Panc1 (cell line): ENCODE data around the gene DSCAM. TPM values are rescaled to one million over a fixed set of nuclear protein-coding genes. Genes with fewer than 3 reads are reported as not detected.

ENCODE experiments used
- ATAC-seq: fragments of 200-7000 bp; cut with Tn5 transposase; 2 replicates; pipeline ENCODE4 v1.9.1; 2020; ENCODE audit warnings: mild to moderate bottlenecking, moderate library complexity
- BruUV-seq: library from RNA; stranded (reverse); fragments of 400-500 nt; replicated peaks from 2 replicates; lab custom pipeline; 2021; lab: Mats Ljungman, UMichigan
- CTCF ChIA-PET: fragments of 300-600 bp; sonication (Branson Sonifier 250); formaldehyde crosslinking; loops from one replicate; lab custom pipeline; 2022; ENCODE audit warnings: antibody characterized with exemption; lab: Charles Lee
- POLR2A ChIA-PET: fragments of 300-600 bp; sonication (Branson Sonifier 250); formaldehyde crosslinking; loops from one replicate; lab custom pipeline; 2022; ENCODE audit warnings: antibody characterized with exemption; lab: Charles Lee
- DNase-seq: peaks from one replicate; pipeline ENCODE4 v3.0.0-alpha.2; 2010; ENCODE audit warnings: low read depth, low spot score
- H3K27ac ChIP-seq: 2 replicates; pipeline ENCODE4 v1.5.1; 2011; ENCODE audit warnings: mild to moderate bottlenecking, low read length, inconsistent platforms
- H3K27me3 ChIP-seq: fragments of 200-500 bp; sonication (Bioruptor generic); 2 replicates; pipeline ENCODE4 v1.6.0; 2014; ENCODE audit warnings: low read length, inconsistent platforms; ENCODE audit not compliant: control insufficient read depth, insufficient read depth
- H3K36me3 ChIP-seq: fragments of 200-500 bp; sonication (Bioruptor generic); 2 replicates; pipeline ENCODE4 v1.5.1; 2014; ENCODE audit warnings: inconsistent platforms, mild to moderate bottlenecking, low read length, moderate library complexity; ENCODE audit not compliant: control insufficient read depth, insufficient read depth
- H3K4me1 ChIP-seq: 2 replicates; pipeline ENCODE4 v1.5.1; 2011; ENCODE audit warnings: inconsistent platforms, mild to moderate bottlenecking, low read length, moderate library complexity; ENCODE audit not compliant: control insufficient read depth, insufficient read depth
- H3K4me3 ChIP-seq, 2 experiments: 2 replicates each; pipeline ENCODE4 v1.5.1; 2011 to 2012; ENCODE audit warnings: low read depth in 2 of 2, low read length in 2 of 2, mild to moderate bottlenecking in 2 of 2, inconsistent platforms in 1 of 2, moderate library complexity in 1 of 2
- H3K9me3 ChIP-seq: fragments of 200-500 bp; sonication (Bioruptor generic); 2 replicates; pipeline ENCODE4 v1.5.1; 2014; ENCODE audit warnings: low read depth, mild to moderate bottlenecking, inconsistent platforms, low read length, moderate library complexity; ENCODE audit not compliant: control insufficient read depth, insufficient read depth
- POLR2AphosphoS5 ChIP-seq: IDR thresholded peaks from 2 replicates; pipeline ENCODE4 v1.6.1; 2012; ENCODE audit warnings: mild to moderate bottlenecking, low read depth, low read length, moderate library complexity
- SIN3A ChIP-seq: IDR thresholded peaks from 2 replicates; pipeline ENCODE4 v1.6.1; 2012; ENCODE audit warnings: low read depth, mild to moderate bottlenecking, low read length, moderate library complexity, borderline replicate concordance; ENCODE audit not compliant: insufficient read depth
- TCF7L2 ChIP-seq: IDR thresholded peaks from 2 replicates; pipeline ENCODE4 v1.6.1; 2011; ENCODE audit warnings: mild to moderate bottlenecking, low read depth, low read length, inconsistent platforms
- in situ Hi-C: cut with HindIII; loops from 2 replicates; pipeline ENCODE4 v1.10.0; 2016; ENCODE audit warnings: low sequenced_read_pairs, low pct_unique_long_range_greater_than_20kb
- intact Hi-C: fragments of 100-400 bp; cut with micrococcal nuclease; formaldehyde crosslinking; loops from one replicate; pipeline ENCODE4 v1.10.0; 2022; ENCODE audit not compliant: unreplicated experiment
- total RNA-seq: library from RNA; stranded (reverse); gene quantifications from one replicate; pipeline ENCODE4 v1.2.1, GENCODE V29; 2021; ENCODE audit not compliant: unreplicated experiment
- TF ChIP-seq, protein P1 (sequence below): fragments of 450-650 bp; IDR thresholded peaks from 2 replicates; pipeline ENCODE4 v1.5.1; 2017; ENCODE audit warnings: mild to moderate bottlenecking
- TF ChIP-seq, protein P2 (sequence below), 2 experiments: IDR thresholded peaks; 2 replicates each; pipeline ENCODE4 v1.6.1; 2011 to 2012; ENCODE audit warnings: low read depth in 2 of 2, control low read depth in 1 of 2, low read length in 1 of 2, mild to moderate bottlenecking in 1 of 2, moderate library complexity in 1 of 2; ENCODE audit not compliant: insufficient read depth in 1 of 2

DSCAM gene
- total RNA-seq, 1 experiment from 2014 or later: not detected

DNA sequence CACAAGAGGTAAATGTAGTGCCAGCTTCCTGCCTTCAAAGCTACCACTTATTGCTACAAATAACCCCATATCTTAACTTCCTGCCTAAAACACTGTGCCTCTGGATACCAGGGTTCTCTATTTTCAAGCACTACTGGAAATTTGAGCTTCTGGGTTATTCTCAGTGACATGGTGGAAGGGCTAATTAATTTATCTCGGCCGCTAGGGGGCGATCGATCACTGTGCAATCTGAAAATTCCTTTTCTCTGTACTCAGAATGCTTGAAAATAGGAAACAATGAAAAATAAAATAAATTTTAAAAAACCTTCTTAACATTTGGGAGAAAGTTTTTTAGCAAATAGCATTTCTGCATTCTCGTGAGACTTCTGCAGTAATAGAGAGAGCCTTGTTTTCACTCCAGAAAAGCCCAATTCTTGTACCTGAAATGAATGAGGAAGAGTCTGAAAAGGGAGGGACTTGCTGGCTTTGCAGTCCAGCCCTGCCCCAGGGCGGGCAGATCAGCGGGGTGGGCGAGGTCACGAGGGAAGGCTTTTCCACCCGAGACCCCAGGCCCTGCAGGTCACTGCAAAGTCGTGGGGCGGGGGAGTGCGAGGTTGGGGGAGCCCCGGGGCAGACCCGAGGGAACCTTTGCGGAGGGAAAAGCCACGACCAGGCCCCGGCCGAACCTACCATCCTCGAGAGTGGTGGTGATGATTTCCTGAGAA lies 703.0 kb downstream of the DSCAM start:
- BruUV-seq: no TSS peak
- peak; percentile 73 for ATAC-seq
- no peaks in the 10 kb centered on the region for H3K27me3 ChIP-seq
- ChIA-PET CTCF (interaction anchor here (0.6 to 1.0 kb wide), 2 partner anchors 242 to 940 kb away, joined by 3 read pairs; no protein-coding TSS in a partner anchor), POLR2A (no interaction called here)
- no peak overlapping the region for H3K4me3 ChIP-seq
- TF ChIP-seq, protein P1, sequence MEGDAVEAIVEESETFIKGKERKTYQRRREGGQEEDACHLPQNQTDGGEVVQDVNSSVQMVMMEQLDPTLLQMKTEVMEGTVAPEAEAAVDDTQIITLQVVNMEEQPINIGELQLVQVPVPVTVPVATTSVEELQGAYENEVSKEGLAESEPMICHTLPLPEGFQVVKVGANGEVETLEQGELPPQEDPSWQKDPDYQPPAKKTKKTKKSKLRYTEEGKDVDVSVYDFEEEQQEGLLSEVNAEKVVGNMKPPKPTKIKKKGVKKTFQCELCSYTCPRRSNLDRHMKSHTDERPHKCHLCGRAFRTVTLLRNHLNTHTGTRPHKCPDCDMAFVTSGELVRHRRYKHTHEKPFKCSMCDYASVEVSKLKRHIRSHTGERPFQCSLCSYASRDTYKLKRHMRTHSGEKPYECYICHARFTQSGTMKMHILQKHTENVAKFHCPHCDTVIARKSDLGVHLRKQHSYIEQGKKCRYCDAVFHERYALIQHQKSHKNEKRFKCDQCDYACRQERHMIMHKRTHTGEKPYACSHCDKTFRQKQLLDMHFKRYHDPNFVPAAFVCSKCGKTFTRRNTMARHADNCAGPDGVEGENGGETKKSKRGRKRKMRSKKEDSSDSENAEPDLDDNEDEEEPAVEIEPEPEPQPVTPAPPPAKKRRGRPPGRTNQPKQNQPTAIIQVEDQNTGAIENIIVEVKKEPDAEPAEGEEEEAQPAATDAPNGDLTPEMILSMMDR: peak; percentile 78
- no peak for TF ChIP-seq TCF7L2
- no peak for TF ChIP-seq POLR2AphosphoS5
- TF ChIP-seq, protein P2, sequence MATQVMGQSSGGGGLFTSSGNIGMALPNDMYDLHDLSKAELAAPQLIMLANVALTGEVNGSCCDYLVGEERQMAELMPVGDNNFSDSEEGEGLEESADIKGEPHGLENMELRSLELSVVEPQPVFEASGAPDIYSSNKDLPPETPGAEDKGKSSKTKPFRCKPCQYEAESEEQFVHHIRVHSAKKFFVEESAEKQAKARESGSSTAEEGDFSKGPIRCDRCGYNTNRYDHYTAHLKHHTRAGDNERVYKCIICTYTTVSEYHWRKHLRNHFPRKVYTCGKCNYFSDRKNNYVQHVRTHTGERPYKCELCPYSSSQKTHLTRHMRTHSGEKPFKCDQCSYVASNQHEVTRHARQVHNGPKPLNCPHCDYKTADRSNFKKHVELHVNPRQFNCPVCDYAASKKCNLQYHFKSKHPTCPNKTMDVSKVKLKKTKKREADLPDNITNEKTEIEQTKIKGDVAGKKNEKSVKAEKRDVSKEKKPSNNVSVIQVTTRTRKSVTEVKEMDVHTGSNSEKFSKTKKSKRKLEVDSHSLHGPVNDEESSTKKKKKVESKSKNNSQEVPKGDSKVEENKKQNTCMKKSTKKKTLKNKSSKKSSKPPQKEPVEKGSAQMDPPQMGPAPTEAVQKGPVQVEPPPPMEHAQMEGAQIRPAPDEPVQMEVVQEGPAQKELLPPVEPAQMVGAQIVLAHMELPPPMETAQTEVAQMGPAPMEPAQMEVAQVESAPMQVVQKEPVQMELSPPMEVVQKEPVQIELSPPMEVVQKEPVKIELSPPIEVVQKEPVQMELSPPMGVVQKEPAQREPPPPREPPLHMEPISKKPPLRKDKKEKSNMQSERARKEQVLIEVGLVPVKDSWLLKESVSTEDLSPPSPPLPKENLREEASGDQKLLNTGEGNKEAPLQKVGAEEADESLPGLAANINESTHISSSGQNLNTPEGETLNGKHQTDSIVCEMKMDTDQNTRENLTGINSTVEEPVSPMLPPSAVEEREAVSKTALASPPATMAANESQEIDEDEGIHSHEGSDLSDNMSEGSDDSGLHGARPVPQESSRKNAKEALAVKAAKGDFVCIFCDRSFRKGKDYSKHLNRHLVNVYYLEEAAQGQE (IDR thresholded peaks at IDR 0.05; ENCODE audit: insufficient read depth in 1 of 2, low read depth in 2 of 2, low read length in 1 of 2): no peak
- in situ Hi-C loops (no loop called here), intact Hi-C loops (loop anchor here (2.0 to 5.0 kb wide), 2 partner anchors 243 to 923 kb away; no protein-coding TSS in a partner anchor)
- H3K9me3 ChIP-seq: no peaks in the 10 kb centered on the region
- no peaks in the 10 kb centered on the region for H3K36me3 ChIP-seq
- H3K27ac ChIP-seq: no peak overlapping the region
- H3K4me1 ChIP-seq: no peaks in the 10 kb centered on the region; the same call in 1 of the 2 replicates
- DNase-seq: peak; percentile 8

DNA sequence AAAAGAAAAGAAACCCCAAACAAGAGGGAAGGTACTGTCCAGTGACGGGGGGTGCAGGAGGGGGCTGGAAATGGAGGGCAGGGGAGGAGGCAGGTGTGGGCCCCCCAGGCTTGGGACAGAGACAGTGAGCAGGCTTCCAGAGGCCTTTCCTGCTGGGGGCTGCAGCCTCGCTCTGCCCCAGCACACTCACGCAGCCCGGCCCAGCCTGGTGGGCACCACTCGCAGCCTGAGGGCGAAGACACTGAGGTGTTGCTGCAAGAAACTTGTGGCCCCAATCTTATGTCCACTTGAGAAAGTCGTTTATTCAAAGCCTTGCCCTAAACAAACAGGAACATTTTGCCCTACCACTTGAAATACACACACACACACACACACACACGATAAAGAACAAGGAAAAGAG lies 705.3 kb downstream of the DSCAM start:
- no TSS peak for BruUV-seq
- in situ Hi-C loops: no loop called here
- DNase-seq (no peak), ATAC-seq (no peak)
- H3K4me1 ChIP-seq: no peaks in the 10 kb centered on the region; the same call in 1 of the 2 replicates
- H3K27ac ChIP-seq: no peak overlapping the region
- ChIA-PET POLR2A (no interaction called here), CTCF (no interaction called here)
- intact Hi-C loops: loop anchor here (5.0 kb wide), 1 partner anchor 926 kb away; no protein-coding TSS in a partner anchor
- TF ChIP-seq, protein P1: no peak
- TF ChIP-seq SIN3A: no peak
- TF ChIP-seq, protein P2 (IDR thresholded peaks at IDR 0.05; ENCODE audit: insufficient read depth in 1 of 2, low read depth in 2 of 2, low read length in 1 of 2): no peak
- H3K27me3 ChIP-seq: no peaks in the 10 kb centered on the region
- no peaks in the 10 kb centered on the region for H3K9me3 ChIP-seq
- no peak overlapping the region for H3K4me3 ChIP-seq
- H3K36me3 ChIP-seq: no peaks in the 10 kb centered on the region
